Measurements from ENCODE around the gene YIPF6. TPM values are rescaled to one million over a fixed set of nuclear protein-coding genes. Genes with fewer than 3 reads are reported as not detected.

YIPF6 gene
- total and polyA plus RNA-seq, 2 donors from 2014 or later = 16.2 to 41.6 TPM

DNA sequence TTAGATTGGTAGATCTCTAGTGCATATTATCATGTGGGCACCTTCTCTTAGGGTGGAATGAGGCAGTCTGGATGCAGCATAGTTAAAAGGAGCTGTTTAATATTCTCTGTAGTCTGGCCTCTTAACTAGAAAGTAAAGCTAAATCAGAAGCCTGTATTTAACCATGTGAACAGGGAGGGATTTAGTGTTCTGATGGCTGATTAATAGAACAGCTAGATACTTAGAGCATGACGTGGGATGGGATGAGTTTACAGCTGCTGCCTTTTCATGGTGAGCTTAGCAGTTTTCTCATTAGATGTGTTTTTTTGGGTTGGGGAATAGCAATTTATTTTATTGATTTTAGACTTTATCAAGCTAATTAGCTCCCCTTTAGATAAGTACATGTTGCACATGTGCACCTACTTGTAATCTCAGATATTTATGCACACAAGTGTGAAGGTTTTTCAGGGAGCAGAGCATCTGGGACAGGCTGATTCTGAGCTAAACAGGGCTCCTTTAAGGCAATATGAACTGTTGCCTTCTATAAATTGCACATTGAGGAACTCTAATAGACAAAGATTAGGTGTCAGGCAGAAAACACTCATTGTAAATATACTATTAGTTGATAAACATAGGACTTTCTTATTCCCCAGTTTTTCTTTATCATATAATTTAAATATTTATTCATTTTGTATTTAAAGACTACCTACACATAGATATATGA lies 34.1 kb downstream of the YIPF6 start:
- FAIRE-seq = no peak
- TF ChIP-seq CTCF (IDR thresholded peaks at IDR 0.05; ENCODE audit: borderline replicate concordance, extremely low read depth, insufficient read depth) = no peak
- no peaks in the 10 kb centered on the region for H3K9me3 ChIP-seq (ENCODE audit: control insufficient read depth in 2 of 3, insufficient read depth in 1 of 3, low read length in 3 of 3)
- H3K4me1 ChIP-seq (ENCODE audit: control insufficient read depth in 2 of 3, insufficient read depth in 2 of 3, low read depth in 1 of 3, low read length in 3 of 3) = no peaks in the 10 kb centered on the region
- peaks cover 0 to 6% (median 0%) of the 10 kb centered on the region in 3 donors for H3K36me3 ChIP-seq (ENCODE audit: control insufficient read depth in 2 of 3, insufficient read depth in 3 of 3, low read length in 3 of 3)
- intact Hi-C loops (cut with DNase I) = no loop called here
- no peaks in the 10 kb centered on the region for H3K27me3 ChIP-seq (ENCODE audit: control insufficient read depth, insufficient read depth, low read length)
- H3K9ac ChIP-seq (ENCODE audit: low read length in 3 of 3) = no peak overlapping the region
- no peak overlapping the region for H3K27ac ChIP-seq (ENCODE audit: low read depth in 2 of 2, low read length in 2 of 2)
- no peak for DNase-seq
- H3K4me3 ChIP-seq (ENCODE audit: low read length in 3 of 3) = no peak overlapping the region

- Histone ChIP-seq H3K36me3 (ENCODE audit: control insufficient read depth in 2 of 3, insufficient read depth in 3 of 3, low read length in 3 of 3) (peaks cover 0 to 6% (median 0%) of the 10 kb centered on the region in 3 donors), H3K9me3 (ENCODE audit: control insufficient read depth in 2 of 3, insufficient read depth in 1 of 3, low read length in 3 of 3) (no peaks in the 10 kb centered on the region), H3K4me3 (ENCODE audit: low read length in 3 of 3) (no peak overlapping the region), H3K4me1 (ENCODE audit: control insufficient read depth in 2 of 3, insufficient read depth in 2 of 3, low read depth in 1 of 3, low read length in 3 of 3) (no peaks in the 10 kb centered on the region), H3K9ac (ENCODE audit: low read length in 3 of 3) (no peak overlapping the region), H3K27ac (ENCODE audit: low read depth in 2 of 2, low read length in 2 of 2) (no peak overlapping the region), H3K27me3 (ENCODE audit: control insufficient read depth, insufficient read depth, low read length) (no peaks in the 10 kb centered on the region)
- TF ChIP-seq CTCF (IDR thresholded peaks at IDR 0.05; ENCODE audit: borderline replicate concordance, extremely low read depth, insufficient read depth) = no peak
- DNase-seq (no peak), FAIRE-seq (no peak)
- intact Hi-C loops (cut with DNase I) = no loop called here
Observed at GRCh38 chrX:68533656-68534055, 34.8 kb downstream of the YIPF6 start.

- Histone ChIP-seq H3K9me3 (ENCODE audit: control insufficient read depth in 2 of 3, insufficient read depth in 1 of 3, low read length in 3 of 3) (no peaks in the 10 kb centered on the region), H3K4me3 (ENCODE audit: low read length in 3 of 3) (no peak overlapping the region), H3K4me1 (ENCODE audit: control insufficient read depth in 2 of 3, insufficient read depth in 2 of 3, low read depth in 1 of 3, low read length in 3 of 3) (no peaks in the 10 kb centered on the region), H3K27me3 (ENCODE audit: control insufficient read depth, insufficient read depth, low read length) (no peaks in the 10 kb centered on the region), H3K36me3 (ENCODE audit: control insufficient read depth in 2 of 3, insufficient read depth in 3 of 3, low read length in 3 of 3) (peaks cover 0 to 6% (median 0%) of the 10 kb centered on the region in 3 donors), H3K27ac (ENCODE audit: low read depth in 2 of 2, low read length in 2 of 2) (no peak overlapping the region), H3K9ac (ENCODE audit: low read length in 3 of 3) (no peak overlapping the region)
- FAIRE-seq (no peak), DNase-seq (no peak)
- intact Hi-C loops (cut with DNase I) = no loop called here
- TF ChIP-seq CTCF (IDR thresholded peaks at IDR 0.05; ENCODE audit: borderline replicate concordance, extremely low read depth, insufficient read depth) = no peak
Observed at GRCh38 chrX:68534691-68535090, 35.8 kb downstream of the YIPF6 start.
